GM10266 (cell line): Measurements from ENCODE around the gene KIAA0825.

Experiments used
- DNase-seq: peaks from one replicate; pipeline ENCODE4 v3.0.0; 2012; ENCODE audit errors: extremely low spot score
- TF ChIP-seq, protein P1 (sequence below): IDR thresholded peaks from 2 replicates; pipeline ENCODE4 v1.5.1; 2012; ENCODE audit warnings: mild to moderate bottlenecking, low read depth; ENCODE audit not compliant: control insufficient read depth, insufficient read depth; ENCODE audit errors: missing control alignments

Gene KIAA0825

DNA sequence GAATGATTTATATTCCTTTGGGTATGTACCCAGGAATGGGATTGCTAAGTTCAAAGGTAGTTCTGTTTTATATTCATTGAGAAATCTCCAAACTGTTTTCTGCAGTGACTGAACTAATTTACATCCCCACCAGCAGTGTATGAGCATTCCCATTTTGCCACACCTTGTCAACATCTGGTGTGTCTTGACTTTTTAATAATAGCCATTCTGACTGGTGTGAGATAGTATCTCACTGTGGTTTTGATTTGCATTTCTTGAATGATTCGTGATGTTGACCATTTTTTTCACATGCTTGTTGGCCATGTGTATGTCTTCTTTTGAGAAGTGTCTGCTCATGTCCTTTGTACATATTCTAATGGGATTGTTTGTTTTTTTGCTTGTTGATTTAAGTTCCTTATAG, 421.5 kb downstream of the KIAA0825 start:
- DNase-seq = no peak
- TF ChIP-seq, protein P1, sequence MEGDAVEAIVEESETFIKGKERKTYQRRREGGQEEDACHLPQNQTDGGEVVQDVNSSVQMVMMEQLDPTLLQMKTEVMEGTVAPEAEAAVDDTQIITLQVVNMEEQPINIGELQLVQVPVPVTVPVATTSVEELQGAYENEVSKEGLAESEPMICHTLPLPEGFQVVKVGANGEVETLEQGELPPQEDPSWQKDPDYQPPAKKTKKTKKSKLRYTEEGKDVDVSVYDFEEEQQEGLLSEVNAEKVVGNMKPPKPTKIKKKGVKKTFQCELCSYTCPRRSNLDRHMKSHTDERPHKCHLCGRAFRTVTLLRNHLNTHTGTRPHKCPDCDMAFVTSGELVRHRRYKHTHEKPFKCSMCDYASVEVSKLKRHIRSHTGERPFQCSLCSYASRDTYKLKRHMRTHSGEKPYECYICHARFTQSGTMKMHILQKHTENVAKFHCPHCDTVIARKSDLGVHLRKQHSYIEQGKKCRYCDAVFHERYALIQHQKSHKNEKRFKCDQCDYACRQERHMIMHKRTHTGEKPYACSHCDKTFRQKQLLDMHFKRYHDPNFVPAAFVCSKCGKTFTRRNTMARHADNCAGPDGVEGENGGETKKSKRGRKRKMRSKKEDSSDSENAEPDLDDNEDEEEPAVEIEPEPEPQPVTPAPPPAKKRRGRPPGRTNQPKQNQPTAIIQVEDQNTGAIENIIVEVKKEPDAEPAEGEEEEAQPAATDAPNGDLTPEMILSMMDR = no peak

DNA sequence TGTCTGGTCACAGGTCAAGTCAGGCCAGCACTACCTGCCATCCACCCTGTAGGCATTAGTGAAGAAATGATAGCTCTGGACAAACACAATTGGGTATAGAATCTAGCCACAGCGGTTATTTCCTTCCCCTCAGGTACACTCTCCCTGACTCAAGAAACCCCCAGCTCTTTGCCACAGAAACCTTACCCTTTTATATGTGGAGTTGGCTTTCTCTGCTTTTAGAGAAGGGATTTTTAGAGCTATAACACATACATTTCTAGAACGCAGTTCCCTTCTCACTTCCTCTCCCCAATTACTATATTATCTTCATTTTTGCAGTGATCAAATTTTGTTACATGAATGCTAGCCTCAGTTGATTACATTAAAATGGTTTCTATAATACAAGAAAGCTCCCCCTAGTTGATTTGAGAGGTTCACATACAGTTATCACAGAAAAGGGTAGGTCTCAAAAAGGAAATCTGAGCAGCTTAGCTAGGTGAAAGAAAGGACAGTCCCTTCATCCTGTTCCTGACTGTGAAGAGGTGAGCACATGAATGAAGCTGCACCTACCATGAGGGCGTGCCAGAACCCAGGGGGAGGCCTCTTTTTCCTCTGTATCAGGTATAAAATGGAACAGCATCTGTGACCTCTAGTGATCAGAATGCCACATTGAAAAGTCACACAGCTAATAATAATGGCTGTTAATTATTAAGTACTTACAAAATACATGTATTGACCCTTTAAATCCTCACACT, 425.6 kb downstream of the KIAA0825 start:
- TF ChIP-seq, protein P1 = no peak

DNA sequence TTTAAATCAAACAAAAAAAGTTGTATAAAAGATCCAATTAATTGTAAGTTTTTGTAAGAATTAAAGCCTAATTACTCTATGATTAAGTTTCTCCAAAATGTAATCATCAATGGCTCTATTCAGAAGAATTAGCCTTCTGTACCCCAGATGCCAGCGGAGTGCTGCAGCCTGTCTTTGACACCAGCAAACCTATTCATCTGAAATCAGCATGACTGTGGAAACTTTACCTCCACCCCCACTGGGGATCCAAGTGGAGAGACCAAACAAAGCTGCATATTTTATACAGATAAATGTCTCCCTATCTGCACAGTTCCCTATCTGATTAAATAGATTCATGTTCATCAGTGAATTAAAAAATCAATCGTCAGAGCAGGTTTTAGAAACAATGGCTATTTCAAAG, 426.8 kb downstream of the KIAA0825 start:
- no peak for DNase-seq
- TF ChIP-seq, protein P1 = no peak

More for the DNA sequence above, 425.6 kb downstream of the KIAA0825 start:
- DNase-seq = no peak

DNA sequence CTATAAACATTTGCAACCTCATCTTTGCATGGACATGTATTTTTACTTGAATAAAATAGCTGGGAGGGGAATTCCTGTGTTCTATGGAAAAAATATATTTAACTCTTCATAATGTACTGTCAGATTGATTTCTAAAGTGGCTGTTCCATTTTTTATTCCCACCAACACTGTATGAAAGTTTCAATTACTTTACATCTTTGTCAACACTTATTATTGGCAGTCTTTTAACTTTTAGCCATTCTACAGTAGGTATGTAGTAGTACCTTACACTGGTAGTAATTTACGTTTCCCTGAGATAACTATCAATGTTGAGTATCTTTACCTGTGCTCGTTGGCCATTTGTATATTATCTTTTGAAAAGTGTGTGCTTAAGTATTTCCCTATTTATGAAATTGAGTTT, 429.7 kb downstream of the KIAA0825 start:
- TF ChIP-seq, protein P1 = no peak

DNA sequence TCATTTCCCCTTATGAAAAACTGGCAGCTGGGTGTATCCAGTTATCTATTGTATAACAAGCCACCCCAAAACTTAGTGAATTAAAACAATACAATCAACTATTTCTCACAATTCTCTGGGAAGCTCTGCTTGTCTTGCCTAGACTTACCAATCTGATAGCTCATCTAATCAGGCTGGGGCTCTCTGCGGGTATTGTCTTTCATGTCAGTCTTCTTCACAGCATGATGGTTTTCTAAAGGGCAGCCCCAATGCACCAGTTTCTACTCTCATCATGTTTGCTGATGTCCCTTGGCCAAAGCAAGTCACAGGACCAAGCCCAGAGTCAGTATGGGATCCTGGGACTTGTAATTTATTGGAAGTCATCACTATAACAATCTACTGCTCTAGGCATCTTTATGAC, 433.5 kb downstream of the KIAA0825 start:
- TF ChIP-seq, protein P1 = no peak
- DNase-seq = no peak

More for the DNA sequence above, 429.7 kb downstream of the KIAA0825 start:
- DNase-seq = no peak

DNA sequence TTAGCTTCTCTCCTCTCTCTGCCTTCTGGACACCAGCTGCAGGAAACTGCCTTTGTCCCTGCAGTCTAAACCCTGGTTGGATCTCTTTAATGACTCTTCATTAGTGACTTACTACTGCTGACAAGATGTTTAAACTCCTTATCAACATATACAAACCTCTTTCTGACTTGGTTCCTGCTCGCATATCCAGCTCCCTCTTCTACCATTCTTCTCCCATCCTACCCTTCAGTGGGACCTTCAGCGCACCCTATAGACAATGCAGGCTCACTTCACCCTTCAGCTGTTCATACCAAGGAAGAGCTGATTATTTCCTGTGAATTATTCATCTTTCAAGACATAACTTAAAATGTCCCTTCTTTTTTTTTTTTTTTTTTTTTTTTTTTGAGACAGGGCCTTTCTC, 436.5 kb downstream of the KIAA0825 start:
- TF ChIP-seq, protein P1 = peak; percentile 48

DNA sequence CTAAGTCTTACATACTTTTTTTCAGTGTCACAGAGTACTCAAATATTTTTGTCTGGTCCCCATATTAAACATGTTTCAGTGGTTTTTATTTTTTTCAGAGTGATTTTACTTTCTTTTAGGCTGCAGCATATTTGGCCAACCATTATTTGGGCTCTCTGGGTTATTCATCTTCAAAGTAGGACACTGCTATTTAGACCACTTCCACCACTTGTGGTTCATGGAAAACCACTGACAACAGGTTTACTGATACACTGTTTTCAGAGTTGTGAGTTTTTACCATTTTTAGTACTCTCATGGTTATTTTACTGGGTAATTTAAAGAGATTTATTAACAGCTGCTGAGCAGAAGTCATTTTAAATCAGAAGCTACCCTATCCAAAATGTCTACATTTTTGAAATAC, 437.6 kb downstream of the KIAA0825 start:
- DNase-seq = no peak
- TF ChIP-seq, protein P1 = no peak

More for the DNA sequence above, 436.5 kb downstream of the KIAA0825 start:
- no peak for DNase-seq
